Panc1 (cell line): ENCODE data around the gene GLI1. TPM values are rescaled to one million over a fixed set of nuclear protein-coding genes. Genes with fewer than 3 reads are reported as not detected.
A peak's percentile ranks its signal among the peaks of the same experiment; 100 is the strongest.

Experiments used
- ATAC-seq: fragments of 200-7000 bp; cut with Tn5 transposase; 2 replicates; pipeline ENCODE4 v1.9.1; 2020; ENCODE audit warnings: mild to moderate bottlenecking, moderate library complexity
- BruUV-seq: library from RNA; stranded (reverse); fragments of 400-500 nt; replicated peaks from 2 replicates; lab custom pipeline; 2021; lab: Mats Ljungman, UMichigan
- CTCF ChIA-PET: fragments of 300-600 bp; sonication (Branson Sonifier 250); formaldehyde crosslinking; loops from one replicate; lab custom pipeline; 2022; ENCODE audit warnings: antibody characterized with exemption; lab: Charles Lee
- POLR2A ChIA-PET: fragments of 300-600 bp; sonication (Branson Sonifier 250); formaldehyde crosslinking; loops from one replicate; lab custom pipeline; 2022; ENCODE audit warnings: antibody characterized with exemption; lab: Charles Lee
- DNase-seq: peaks from one replicate; pipeline ENCODE4 v3.0.0-alpha.2; 2010; ENCODE audit warnings: low read depth, low spot score
- H3K27ac ChIP-seq: 2 replicates; pipeline ENCODE4 v1.5.1; 2011; ENCODE audit warnings: mild to moderate bottlenecking, low read length, inconsistent platforms
- H3K27me3 ChIP-seq: fragments of 200-500 bp; sonication (Bioruptor generic); 2 replicates; pipeline ENCODE4 v1.6.0; 2014; ENCODE audit warnings: low read length, inconsistent platforms; ENCODE audit not compliant: control insufficient read depth, insufficient read depth
- H3K36me3 ChIP-seq: fragments of 200-500 bp; sonication (Bioruptor generic); 2 replicates; pipeline ENCODE4 v1.5.1; 2014; ENCODE audit warnings: inconsistent platforms, mild to moderate bottlenecking, low read length, moderate library complexity; ENCODE audit not compliant: control insufficient read depth, insufficient read depth
- H3K4me1 ChIP-seq: 2 replicates; pipeline ENCODE4 v1.5.1; 2011; ENCODE audit warnings: inconsistent platforms, mild to moderate bottlenecking, low read length, moderate library complexity; ENCODE audit not compliant: control insufficient read depth, insufficient read depth
- H3K4me3 ChIP-seq, 2 experiments: 2 replicates each; pipeline ENCODE4 v1.5.1; 2011 to 2012; ENCODE audit warnings: low read depth in 2 of 2, low read length in 2 of 2, mild to moderate bottlenecking in 2 of 2, inconsistent platforms in 1 of 2, moderate library complexity in 1 of 2
- H3K9me3 ChIP-seq: fragments of 200-500 bp; sonication (Bioruptor generic); 2 replicates; pipeline ENCODE4 v1.5.1; 2014; ENCODE audit warnings: low read depth, mild to moderate bottlenecking, inconsistent platforms, low read length, moderate library complexity; ENCODE audit not compliant: control insufficient read depth, insufficient read depth
- POLR2AphosphoS5 ChIP-seq: IDR thresholded peaks from 2 replicates; pipeline ENCODE4 v1.6.1; 2012; ENCODE audit warnings: mild to moderate bottlenecking, low read depth, low read length, moderate library complexity
- SIN3A ChIP-seq: IDR thresholded peaks from 2 replicates; pipeline ENCODE4 v1.6.1; 2012; ENCODE audit warnings: low read depth, mild to moderate bottlenecking, low read length, moderate library complexity, borderline replicate concordance; ENCODE audit not compliant: insufficient read depth
- TCF7L2 ChIP-seq: IDR thresholded peaks from 2 replicates; pipeline ENCODE4 v1.6.1; 2011; ENCODE audit warnings: mild to moderate bottlenecking, low read depth, low read length, inconsistent platforms
- in situ Hi-C: cut with HindIII; loops from 2 replicates; pipeline ENCODE4 v1.10.0; 2016; ENCODE audit warnings: low sequenced_read_pairs, low pct_unique_long_range_greater_than_20kb
- intact Hi-C: fragments of 100-400 bp; cut with micrococcal nuclease; formaldehyde crosslinking; loops from one replicate; pipeline ENCODE4 v1.10.0; 2022; ENCODE audit not compliant: unreplicated experiment
- total RNA-seq: library from RNA; stranded (reverse); gene quantifications from one replicate; pipeline ENCODE4 v1.2.1, GENCODE V29; 2021; ENCODE audit not compliant: unreplicated experiment
- TF ChIP-seq, protein P1 (sequence below): fragments of 450-650 bp; IDR thresholded peaks from 2 replicates; pipeline ENCODE4 v1.5.1; 2017; ENCODE audit warnings: mild to moderate bottlenecking
- TF ChIP-seq, protein P2 (sequence below), 2 experiments: IDR thresholded peaks; 2 replicates each; pipeline ENCODE4 v1.6.1; 2011 to 2012; ENCODE audit warnings: low read depth in 2 of 2, control low read depth in 1 of 2, low read length in 1 of 2, mild to moderate bottlenecking in 1 of 2, moderate library complexity in 1 of 2; ENCODE audit not compliant: insufficient read depth in 1 of 2

The GLI1 gene
- total RNA-seq, 1 experiment from 2014 or later: 6.5 TPM

DNA sequence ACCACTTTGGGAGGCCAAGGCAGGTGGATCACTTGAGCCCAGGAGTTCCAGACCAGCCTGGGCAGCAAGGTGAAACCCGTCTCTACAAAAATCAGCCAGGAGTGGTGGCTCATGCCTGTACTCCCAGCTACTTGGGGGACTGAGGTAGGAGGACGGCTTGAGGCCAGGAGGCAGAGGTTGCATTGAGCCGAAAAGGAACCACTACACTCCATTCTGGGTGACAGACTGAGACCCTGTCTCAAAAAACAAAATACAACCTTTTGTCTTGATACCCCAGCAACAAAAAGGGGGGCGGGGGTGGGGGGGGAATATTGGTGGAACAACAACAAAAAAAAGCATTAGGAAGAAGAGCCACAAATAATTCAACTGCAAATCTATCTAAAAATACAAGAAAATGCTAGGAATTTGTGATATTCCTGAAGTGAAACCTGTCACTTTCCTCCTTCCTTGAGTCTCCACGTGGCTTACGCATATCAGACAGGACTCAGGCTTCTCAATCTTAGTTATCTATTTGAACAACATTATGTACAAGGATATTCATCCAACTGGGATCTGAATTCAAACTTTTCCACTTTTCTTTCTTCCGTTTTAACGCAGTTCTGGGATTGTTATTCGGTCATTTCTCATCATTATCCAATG is 30.0 kb upstream of the GLI1 start:
- in situ Hi-C loops: no loop called here
- H3K36me3 ChIP-seq: no peaks in the 10 kb centered on the region
- CTCF ChIA-PET: interaction anchor here (0.6 to 0.7 kb wide), 2 partner anchors 21 to 24 kb away, joined by 3 read pairs; no protein-coding TSS in a partner anchor
- ATAC-seq (no peak), DNase-seq (no peak)
- intact Hi-C loops: no loop called here
- POLR2A ChIA-PET: interaction anchor here (0.6 kb wide), 2 partner anchors 11 to 16 kb away, joined by 5 to 7 read pairs; no protein-coding TSS in a partner anchor
- H3K27me3 ChIP-seq: no peaks in the 10 kb centered on the region
- no peaks in the 10 kb centered on the region for H3K9me3 ChIP-seq
- H3K27ac ChIP-seq: peak overlapping the region; percentile 97
- TSS peak; percentile 95 for BruUV-seq
- peak overlapping the region; percentile 60 to 86 for H3K4me3 ChIP-seq
- TF ChIP-seq, protein P1, sequence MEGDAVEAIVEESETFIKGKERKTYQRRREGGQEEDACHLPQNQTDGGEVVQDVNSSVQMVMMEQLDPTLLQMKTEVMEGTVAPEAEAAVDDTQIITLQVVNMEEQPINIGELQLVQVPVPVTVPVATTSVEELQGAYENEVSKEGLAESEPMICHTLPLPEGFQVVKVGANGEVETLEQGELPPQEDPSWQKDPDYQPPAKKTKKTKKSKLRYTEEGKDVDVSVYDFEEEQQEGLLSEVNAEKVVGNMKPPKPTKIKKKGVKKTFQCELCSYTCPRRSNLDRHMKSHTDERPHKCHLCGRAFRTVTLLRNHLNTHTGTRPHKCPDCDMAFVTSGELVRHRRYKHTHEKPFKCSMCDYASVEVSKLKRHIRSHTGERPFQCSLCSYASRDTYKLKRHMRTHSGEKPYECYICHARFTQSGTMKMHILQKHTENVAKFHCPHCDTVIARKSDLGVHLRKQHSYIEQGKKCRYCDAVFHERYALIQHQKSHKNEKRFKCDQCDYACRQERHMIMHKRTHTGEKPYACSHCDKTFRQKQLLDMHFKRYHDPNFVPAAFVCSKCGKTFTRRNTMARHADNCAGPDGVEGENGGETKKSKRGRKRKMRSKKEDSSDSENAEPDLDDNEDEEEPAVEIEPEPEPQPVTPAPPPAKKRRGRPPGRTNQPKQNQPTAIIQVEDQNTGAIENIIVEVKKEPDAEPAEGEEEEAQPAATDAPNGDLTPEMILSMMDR: no peak
- TF ChIP-seq TCF7L2 (no peak), SIN3A (no peak), POLR2AphosphoS5 (no peak)
- TF ChIP-seq, protein P2, sequence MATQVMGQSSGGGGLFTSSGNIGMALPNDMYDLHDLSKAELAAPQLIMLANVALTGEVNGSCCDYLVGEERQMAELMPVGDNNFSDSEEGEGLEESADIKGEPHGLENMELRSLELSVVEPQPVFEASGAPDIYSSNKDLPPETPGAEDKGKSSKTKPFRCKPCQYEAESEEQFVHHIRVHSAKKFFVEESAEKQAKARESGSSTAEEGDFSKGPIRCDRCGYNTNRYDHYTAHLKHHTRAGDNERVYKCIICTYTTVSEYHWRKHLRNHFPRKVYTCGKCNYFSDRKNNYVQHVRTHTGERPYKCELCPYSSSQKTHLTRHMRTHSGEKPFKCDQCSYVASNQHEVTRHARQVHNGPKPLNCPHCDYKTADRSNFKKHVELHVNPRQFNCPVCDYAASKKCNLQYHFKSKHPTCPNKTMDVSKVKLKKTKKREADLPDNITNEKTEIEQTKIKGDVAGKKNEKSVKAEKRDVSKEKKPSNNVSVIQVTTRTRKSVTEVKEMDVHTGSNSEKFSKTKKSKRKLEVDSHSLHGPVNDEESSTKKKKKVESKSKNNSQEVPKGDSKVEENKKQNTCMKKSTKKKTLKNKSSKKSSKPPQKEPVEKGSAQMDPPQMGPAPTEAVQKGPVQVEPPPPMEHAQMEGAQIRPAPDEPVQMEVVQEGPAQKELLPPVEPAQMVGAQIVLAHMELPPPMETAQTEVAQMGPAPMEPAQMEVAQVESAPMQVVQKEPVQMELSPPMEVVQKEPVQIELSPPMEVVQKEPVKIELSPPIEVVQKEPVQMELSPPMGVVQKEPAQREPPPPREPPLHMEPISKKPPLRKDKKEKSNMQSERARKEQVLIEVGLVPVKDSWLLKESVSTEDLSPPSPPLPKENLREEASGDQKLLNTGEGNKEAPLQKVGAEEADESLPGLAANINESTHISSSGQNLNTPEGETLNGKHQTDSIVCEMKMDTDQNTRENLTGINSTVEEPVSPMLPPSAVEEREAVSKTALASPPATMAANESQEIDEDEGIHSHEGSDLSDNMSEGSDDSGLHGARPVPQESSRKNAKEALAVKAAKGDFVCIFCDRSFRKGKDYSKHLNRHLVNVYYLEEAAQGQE (IDR thresholded peaks at IDR 0.05; ENCODE audit: insufficient read depth in 1 of 2, low read depth in 2 of 2, low read length in 1 of 2): no peak
- peaks cover 6% of the 10 kb centered on the region for H3K4me1 ChIP-seq

DNA sequence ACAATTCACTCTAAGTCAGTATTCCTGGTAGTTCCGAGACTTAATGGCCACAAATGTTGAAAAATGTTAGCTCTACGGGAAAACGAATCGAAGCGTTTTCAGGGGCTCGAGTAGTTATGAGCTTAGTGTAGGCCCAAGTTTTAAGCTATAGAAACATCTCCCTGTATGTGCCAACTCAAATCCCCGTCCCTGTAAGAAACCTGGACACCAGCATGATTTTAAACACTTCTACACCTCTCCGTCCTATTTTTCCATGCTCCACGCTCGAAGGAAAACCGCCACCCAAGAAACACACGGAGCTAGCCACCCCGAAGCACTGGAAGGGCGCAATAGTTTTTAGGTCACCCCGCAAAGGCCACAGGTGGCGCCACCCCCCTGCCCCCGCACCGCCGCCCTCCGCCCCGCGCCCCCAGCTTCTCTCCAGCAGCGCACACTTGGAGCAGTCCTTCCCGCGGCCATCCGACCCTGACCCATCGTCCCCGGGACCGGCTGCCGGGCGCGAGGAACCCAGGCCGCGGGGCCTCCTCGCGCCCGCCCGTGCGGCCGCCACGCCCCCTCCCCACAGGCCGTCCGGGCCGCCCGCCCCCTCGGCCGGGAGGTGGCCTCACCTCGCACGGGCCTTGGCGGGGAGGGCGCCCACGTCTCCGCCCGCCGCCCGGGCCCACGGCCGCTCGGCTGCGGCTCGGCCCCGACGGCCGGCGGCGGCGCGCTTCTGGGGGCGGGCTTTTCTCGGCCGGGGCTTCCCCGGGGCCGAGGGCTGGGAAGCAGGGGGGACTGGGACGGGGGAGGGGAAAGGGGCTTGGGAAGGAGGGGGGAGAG is 29.3 kb upstream of the GLI1 start:
- intact Hi-C loops: no loop called here
- peak overlapping the region; percentile 60 to 86 for H3K4me3 ChIP-seq
- in situ Hi-C loops: no loop called here
- no TSS peak for BruUV-seq
- ATAC-seq: peak; percentile 89
- DNase-seq: no peak
- peak overlapping the region; percentile 97 for H3K27ac ChIP-seq
- TF ChIP-seq, protein P1: no peak; the same call in 1 of the 2 replicates
- TF ChIP-seq TCF7L2: no peak
- TF ChIP-seq POLR2AphosphoS5: no peak; the same call in 1 of the 2 replicates
- TF ChIP-seq SIN3A: no peak; the same call in 1 of the 2 replicates
- TF ChIP-seq, protein P2 (IDR thresholded peaks at IDR 0.05; ENCODE audit: insufficient read depth in 1 of 2, low read depth in 2 of 2, low read length in 1 of 2): no peak
- no peaks in the 10 kb centered on the region for H3K36me3 ChIP-seq
- CTCF ChIA-PET: interaction anchor here (0.6 kb wide), 2 partner anchors 21 to 29 kb away, joined by 3 to 5 read pairs; partner anchors contain the start of gene GLI1
- POLR2A ChIA-PET: interaction anchor here (0.6 kb wide), 3 partner anchors 12 to 314 kb away, joined by 4 to 7 read pairs (median 5); partner anchors contain the start of gene TSPAN31
- no peaks in the 10 kb centered on the region for H3K9me3 ChIP-seq
- H3K27me3 ChIP-seq: no peaks in the 10 kb centered on the region
- H3K4me1 ChIP-seq: peaks cover 6% of the 10 kb centered on the region
